Esophagus muscularis mucosa (tissue), 4 donors: ENCODE data around the gene MTMR11.

ENCODE experiments used
- EP300 ChIP-seq: sonication (generic); formaldehyde crosslinking; IDR thresholded peaks from one replicate; pipeline ENCODE4 v1.6.1; 2017; ENCODE audit warnings: antibody characterized with exemption
- POLR2A ChIP-seq: fragments of 450-650 bp; IDR thresholded peaks from one replicate; pipeline ENCODE4 v1.6.1; 2017; ENCODE audit warnings: antibody characterized with exemption, moderate library complexity, mild to moderate bottlenecking, low read depth
- TF ChIP-seq, protein P1 (sequence below), 3 experiments: fragments of 200-600 bp in 2 of 3; fragments of 450-650 bp in 1 of 3; sonication (generic) in 2 of 3; IDR thresholded peaks; one replicate each; pipeline ENCODE4 v1.5.1; 2017 to 2019; ENCODE audit warnings: antibody characterized with exemption in 3 of 3, mild to moderate bottlenecking in 2 of 3, moderate library complexity in 1 of 3

DNA sequence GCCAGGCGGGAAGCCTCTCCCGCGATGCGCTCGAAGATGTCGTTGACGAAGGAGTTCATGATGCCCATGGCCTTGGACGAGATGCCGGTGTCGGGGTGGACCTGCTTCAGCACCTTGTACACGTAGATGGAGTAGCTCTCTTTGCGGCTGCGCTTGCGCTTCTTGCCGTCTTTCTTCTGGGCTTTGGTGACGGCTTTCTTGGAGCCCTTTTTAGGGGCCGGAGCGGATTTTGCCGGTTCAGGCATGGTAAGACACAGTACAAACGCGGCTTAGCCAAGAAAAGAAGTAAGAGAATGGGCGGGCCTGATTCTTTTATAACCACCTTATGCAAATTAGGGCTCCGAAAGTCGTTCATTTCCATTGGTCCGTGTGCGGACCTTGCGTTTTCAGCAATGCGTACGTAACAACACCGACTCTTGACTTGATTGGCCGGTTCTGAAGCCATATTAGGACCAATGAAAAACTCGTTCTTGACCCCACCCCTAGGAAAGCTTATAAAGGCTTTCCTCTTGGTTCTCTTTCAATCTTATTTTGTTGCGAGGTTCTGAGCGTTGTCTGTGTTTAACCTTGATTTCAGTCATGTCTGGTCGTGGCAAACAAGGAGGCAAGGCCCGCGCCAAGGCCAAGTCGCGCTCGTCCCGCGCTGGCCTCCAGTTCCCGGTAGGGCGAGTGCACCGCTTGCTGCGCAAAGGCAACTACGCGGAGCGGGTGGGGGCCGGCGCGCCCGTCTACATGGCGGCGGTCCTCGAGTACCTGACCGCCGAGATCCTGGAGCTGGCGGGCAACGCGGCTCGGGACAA is 50.1 kb downstream of the MTMR11 start:
- no peak for TF ChIP-seq EP300
- TF ChIP-seq, protein P1, sequence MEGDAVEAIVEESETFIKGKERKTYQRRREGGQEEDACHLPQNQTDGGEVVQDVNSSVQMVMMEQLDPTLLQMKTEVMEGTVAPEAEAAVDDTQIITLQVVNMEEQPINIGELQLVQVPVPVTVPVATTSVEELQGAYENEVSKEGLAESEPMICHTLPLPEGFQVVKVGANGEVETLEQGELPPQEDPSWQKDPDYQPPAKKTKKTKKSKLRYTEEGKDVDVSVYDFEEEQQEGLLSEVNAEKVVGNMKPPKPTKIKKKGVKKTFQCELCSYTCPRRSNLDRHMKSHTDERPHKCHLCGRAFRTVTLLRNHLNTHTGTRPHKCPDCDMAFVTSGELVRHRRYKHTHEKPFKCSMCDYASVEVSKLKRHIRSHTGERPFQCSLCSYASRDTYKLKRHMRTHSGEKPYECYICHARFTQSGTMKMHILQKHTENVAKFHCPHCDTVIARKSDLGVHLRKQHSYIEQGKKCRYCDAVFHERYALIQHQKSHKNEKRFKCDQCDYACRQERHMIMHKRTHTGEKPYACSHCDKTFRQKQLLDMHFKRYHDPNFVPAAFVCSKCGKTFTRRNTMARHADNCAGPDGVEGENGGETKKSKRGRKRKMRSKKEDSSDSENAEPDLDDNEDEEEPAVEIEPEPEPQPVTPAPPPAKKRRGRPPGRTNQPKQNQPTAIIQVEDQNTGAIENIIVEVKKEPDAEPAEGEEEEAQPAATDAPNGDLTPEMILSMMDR (IDR thresholded peaks at IDR 0.05): no peak
- TF ChIP-seq POLR2A: peak; percentile 99
